ENCODE measurements around the gene ITGAV.

ITGAV gene

GRCh38 chr2:186688813-186689212 lies 99.0 kb downstream of the ITGAV start:
- TF ChIP-seq POLR2AphosphoS5 (IDR thresholded peaks at IDR 0.05; ENCODE audit: low read depth, low read length) (no peak), POLR2A (IDR thresholded peaks at IDR 0.05; ENCODE audit: low read depth, low read length) (no peak), TAF1 (IDR thresholded peaks at IDR 0.05; ENCODE audit: borderline replicate concordance, low read depth, low read length) (no peak)
- no peak for FAIRE-seq
- no peak for DNase-seq (ENCODE audit: insufficient read length)

- no peak for FAIRE-seq
- DNase-seq (ENCODE audit: insufficient read length), result no peak
- TF ChIP-seq TAF1 (IDR thresholded peaks at IDR 0.05; ENCODE audit: borderline replicate concordance, low read depth, low read length), result no peak
- TF ChIP-seq POLR2A (IDR thresholded peaks at IDR 0.05; ENCODE audit: low read depth, low read length), result no peak
- TF ChIP-seq POLR2AphosphoS5 (IDR thresholded peaks at IDR 0.05; ENCODE audit: low read depth, low read length), result no peak
Measured at GRCh38 chr2:186690786-186691185, 100.9 kb downstream of the ITGAV start.

- no peak for TF ChIP-seq POLR2A (IDR thresholded peaks at IDR 0.05; ENCODE audit: low read depth, low read length)
- no peak for TF ChIP-seq POLR2AphosphoS5 (IDR thresholded peaks at IDR 0.05; ENCODE audit: low read depth, low read length)
- TF ChIP-seq TAF1 (IDR thresholded peaks at IDR 0.05; ENCODE audit: borderline replicate concordance, low read depth, low read length), result no peak
- DNase-seq (ENCODE audit: insufficient read length) (no peak), FAIRE-seq (no peak)
Measured at GRCh38 chr2:186691231-186691630, 101.4 kb downstream of the ITGAV start.

GRCh38 chr2:186691900-186692299 lies 102.0 kb downstream of the ITGAV start:
- DNase-seq (ENCODE audit: insufficient read length) (no peak), FAIRE-seq (no peak)
- TF ChIP-seq TAF1 (IDR thresholded peaks at IDR 0.05; ENCODE audit: borderline replicate concordance, low read depth, low read length), result no peak
- no peak for TF ChIP-seq POLR2A (IDR thresholded peaks at IDR 0.05; ENCODE audit: low read depth, low read length)
- TF ChIP-seq POLR2AphosphoS5 (IDR thresholded peaks at IDR 0.05; ENCODE audit: low read depth, low read length), result no peak

- DNase-seq (ENCODE audit: insufficient read length) (no peak), FAIRE-seq (no peak)
- TF ChIP-seq TAF1 (IDR thresholded peaks at IDR 0.05; ENCODE audit: borderline replicate concordance, low read depth, low read length), result no peak
- no peak for TF ChIP-seq POLR2AphosphoS5 (IDR thresholded peaks at IDR 0.05; ENCODE audit: low read depth, low read length)
- TF ChIP-seq POLR2A (IDR thresholded peaks at IDR 0.05; ENCODE audit: low read depth, low read length), result no peak
Measured at GRCh38 chr2:186693446-186693832, 103.6 kb downstream of the ITGAV start.

GRCh38 chr2:186695081-186695756 lies 105.4 kb downstream of the ITGAV start:
- FAIRE-seq (no peak), DNase-seq (ENCODE audit: insufficient read length) (no peak)
- TF ChIP-seq POLR2A (IDR thresholded peaks at IDR 0.05; ENCODE audit: low read depth, low read length) (no peak), TAF1 (IDR thresholded peaks at IDR 0.05; ENCODE audit: borderline replicate concordance, low read depth, low read length) (no peak), POLR2AphosphoS5 (IDR thresholded peaks at IDR 0.05; ENCODE audit: low read depth, low read length) (no peak)

- no peak for DNase-seq (ENCODE audit: insufficient read length)
- FAIRE-seq, result peak; percentile 33
- TF ChIP-seq TAF1 (IDR thresholded peaks at IDR 0.05; ENCODE audit: borderline replicate concordance, low read depth, low read length) (no peak), POLR2AphosphoS5 (IDR thresholded peaks at IDR 0.05; ENCODE audit: low read depth, low read length) (no peak), POLR2A (IDR thresholded peaks at IDR 0.05; ENCODE audit: low read depth, low read length) (no peak)
Measured at GRCh38 chr2:186696290-186696689, 106.4 kb downstream of the ITGAV start.

- TF ChIP-seq TAF1 (IDR thresholded peaks at IDR 0.05; ENCODE audit: borderline replicate concordance, low read depth, low read length), result no peak
- TF ChIP-seq POLR2AphosphoS5 (IDR thresholded peaks at IDR 0.05; ENCODE audit: low read depth, low read length), result no peak
- no peak for TF ChIP-seq POLR2A (IDR thresholded peaks at IDR 0.05; ENCODE audit: low read depth, low read length)
- no peak for FAIRE-seq
- no peak for DNase-seq (ENCODE audit: insufficient read length)
Measured at GRCh38 chr2:186696804-186697203, 106.9 kb downstream of the ITGAV start.

- DNase-seq (ENCODE audit: insufficient read length) (no peak), FAIRE-seq (no peak)
- TF ChIP-seq POLR2A (IDR thresholded peaks at IDR 0.05; ENCODE audit: low read depth, low read length), result no peak
- no peak for TF ChIP-seq POLR2AphosphoS5 (IDR thresholded peaks at IDR 0.05; ENCODE audit: low read depth, low read length)
Measured at GRCh38 chr2:186697536-186697935, 107.7 kb downstream of the ITGAV start.

- DNase-seq (ENCODE audit: insufficient read length) (no peak), FAIRE-seq (peak; percentile 5)
- TF ChIP-seq POLR2A (IDR thresholded peaks at IDR 0.05; ENCODE audit: low read depth, low read length) (no peak), POLR2AphosphoS5 (IDR thresholded peaks at IDR 0.05; ENCODE audit: low read depth, low read length) (no peak), TAF1 (IDR thresholded peaks at IDR 0.05; ENCODE audit: borderline replicate concordance, low read depth, low read length) (no peak)
Measured at GRCh38 chr2:186699742-186700141, 109.9 kb downstream of the ITGAV start.

GRCh38 chr2:186702006-186702405 lies 112.2 kb downstream of the ITGAV start:
- DNase-seq (ENCODE audit: insufficient read length) (no peak), FAIRE-seq (peak; percentile 89)
- TF ChIP-seq POLR2AphosphoS5 (IDR thresholded peaks at IDR 0.05; ENCODE audit: low read depth, low read length), result no peak
- TF ChIP-seq TAF1 (IDR thresholded peaks at IDR 0.05; ENCODE audit: borderline replicate concordance, low read depth, low read length), result no peak
- TF ChIP-seq POLR2A (IDR thresholded peaks at IDR 0.05; ENCODE audit: low read depth, low read length), result no peak

GRCh38 chr2:186702501-186702900 lies 112.6 kb downstream of the ITGAV start:
- TF ChIP-seq POLR2AphosphoS5 (IDR thresholded peaks at IDR 0.05; ENCODE audit: low read depth, low read length), result no peak
- TF ChIP-seq TAF1 (IDR thresholded peaks at IDR 0.05; ENCODE audit: borderline replicate concordance, low read depth, low read length), result no peak
- no peak for TF ChIP-seq POLR2A (IDR thresholded peaks at IDR 0.05; ENCODE audit: low read depth, low read length)
- DNase-seq (ENCODE audit: insufficient read length), result no peak
- no peak for FAIRE-seq
